Omental fat pad (tissue), 4 donors: ENCODE measurements around the gene PDE4D. TPM values are rescaled to one million over a fixed set of nuclear protein-coding genes. Genes with fewer than 3 reads are reported as not detected.

Experiments
- ATAC-seq: fragments of 150-250 bp; one replicate; pipeline ENCODE4 v1.9.1; 2016; ENCODE audit warnings: mild to moderate bottlenecking, moderate library complexity; ENCODE audit not compliant: low FRiP score
- DNase-seq: peaks from one replicate; pipeline ENCODE4 v3.0.0-alpha.2; 2019; ENCODE audit warnings: low spot score
- total RNA-seq, 4 donors: library from RNA; depleted of rRNA; stranded (reverse); fragments of >200 nt; gene quantifications; one replicate each; pipeline ENCODE4 v1.1.0, GENCODE V29; 2016
- TF ChIP-seq, protein P1 (sequence below), 3 donors: fragments of 450-650 bp; IDR thresholded peaks; one replicate each; pipeline ENCODE4 v1.5.1; 2016 to 2017; ENCODE audit warnings: antibody characterized with exemption in 3 of 3, mild to moderate bottlenecking in 3 of 3, moderate library complexity in 2 of 3

PDE4D gene
- total RNA-seq, 4 donors from 2014 or later: 32.5 to 94.8 (median 43.2) TPM

DNA sequence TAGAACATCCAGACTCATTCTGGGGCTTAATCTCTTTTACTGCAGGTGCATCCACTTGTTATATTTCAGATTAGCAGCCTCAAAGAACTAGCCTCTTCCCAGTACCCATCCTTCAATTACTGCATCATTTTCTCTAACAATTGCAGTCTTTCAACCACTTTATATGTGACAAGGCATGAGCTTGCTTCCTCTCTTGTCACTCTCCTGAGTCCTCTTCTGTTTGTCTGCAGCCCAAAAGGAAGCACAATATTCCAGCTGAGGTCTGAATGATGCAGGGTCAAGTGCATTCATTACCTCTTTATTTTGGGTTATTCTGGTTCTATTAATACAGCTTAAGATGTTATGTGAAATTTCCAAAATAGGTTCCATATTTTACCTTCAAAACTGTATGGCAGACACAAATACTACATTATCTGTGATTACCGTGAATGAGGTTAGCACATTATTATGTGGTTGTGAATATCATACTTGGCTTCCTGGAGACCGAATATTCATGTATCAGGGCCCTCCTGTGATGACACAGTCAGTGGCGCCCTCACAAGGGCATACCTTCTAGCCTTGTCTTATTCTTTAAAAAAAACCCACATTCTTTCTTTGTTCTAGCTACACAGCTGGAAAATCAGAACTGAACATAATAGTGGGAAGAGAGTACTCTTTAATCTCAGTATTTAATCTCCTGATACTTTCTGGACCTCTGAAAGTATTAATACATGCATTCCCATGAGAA is 323.8 kb downstream of the PDE4D start:
- ATAC-seq: no peak
- no peak for DNase-seq
- TF ChIP-seq, protein P1, sequence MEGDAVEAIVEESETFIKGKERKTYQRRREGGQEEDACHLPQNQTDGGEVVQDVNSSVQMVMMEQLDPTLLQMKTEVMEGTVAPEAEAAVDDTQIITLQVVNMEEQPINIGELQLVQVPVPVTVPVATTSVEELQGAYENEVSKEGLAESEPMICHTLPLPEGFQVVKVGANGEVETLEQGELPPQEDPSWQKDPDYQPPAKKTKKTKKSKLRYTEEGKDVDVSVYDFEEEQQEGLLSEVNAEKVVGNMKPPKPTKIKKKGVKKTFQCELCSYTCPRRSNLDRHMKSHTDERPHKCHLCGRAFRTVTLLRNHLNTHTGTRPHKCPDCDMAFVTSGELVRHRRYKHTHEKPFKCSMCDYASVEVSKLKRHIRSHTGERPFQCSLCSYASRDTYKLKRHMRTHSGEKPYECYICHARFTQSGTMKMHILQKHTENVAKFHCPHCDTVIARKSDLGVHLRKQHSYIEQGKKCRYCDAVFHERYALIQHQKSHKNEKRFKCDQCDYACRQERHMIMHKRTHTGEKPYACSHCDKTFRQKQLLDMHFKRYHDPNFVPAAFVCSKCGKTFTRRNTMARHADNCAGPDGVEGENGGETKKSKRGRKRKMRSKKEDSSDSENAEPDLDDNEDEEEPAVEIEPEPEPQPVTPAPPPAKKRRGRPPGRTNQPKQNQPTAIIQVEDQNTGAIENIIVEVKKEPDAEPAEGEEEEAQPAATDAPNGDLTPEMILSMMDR (IDR thresholded peaks at IDR 0.05): no peak

DNA sequence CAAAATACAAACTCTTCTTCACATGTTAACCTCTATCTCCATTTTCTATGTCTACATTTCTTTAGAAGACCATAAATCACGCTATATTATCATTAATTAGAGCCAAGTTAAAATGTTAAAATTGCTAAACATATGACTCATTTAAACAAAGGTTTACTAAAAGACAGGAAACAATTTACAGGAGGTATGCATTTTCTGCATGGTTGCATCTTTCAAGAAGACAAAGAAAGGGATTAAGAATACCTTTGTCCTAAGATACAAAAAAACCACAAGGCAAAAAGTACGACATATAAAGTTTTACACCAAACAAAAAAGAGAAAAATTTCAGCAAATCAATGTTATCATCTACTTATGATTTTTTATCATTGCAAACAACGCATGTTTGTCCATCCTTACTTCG is 324.4 kb downstream of the PDE4D start:
- TF ChIP-seq, protein P1 (IDR thresholded peaks at IDR 0.05): no peak
- ATAC-seq (no peak), DNase-seq (no peak)

DNA sequence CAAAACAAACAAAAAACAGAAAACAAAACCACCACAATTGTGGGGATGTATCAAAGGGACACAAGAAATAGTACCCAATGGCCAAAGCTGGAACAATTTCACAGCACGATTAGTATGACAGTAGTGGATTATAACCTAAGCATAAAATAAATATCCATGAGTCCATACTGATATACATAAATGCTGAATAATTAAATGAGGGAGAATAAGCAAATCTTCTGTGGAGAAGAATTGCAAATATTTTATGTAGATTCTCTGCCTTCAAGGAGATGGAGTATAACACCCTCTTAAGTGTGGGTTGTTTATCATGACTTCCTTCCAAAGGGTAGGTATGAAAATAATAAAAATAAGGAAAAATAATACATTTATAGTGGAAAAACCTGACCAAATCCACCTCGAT is 325.4 kb downstream of the PDE4D start:
- TF ChIP-seq, protein P1 (IDR thresholded peaks at IDR 0.05): no peak
- ATAC-seq (no peak), DNase-seq (no peak)

DNA sequence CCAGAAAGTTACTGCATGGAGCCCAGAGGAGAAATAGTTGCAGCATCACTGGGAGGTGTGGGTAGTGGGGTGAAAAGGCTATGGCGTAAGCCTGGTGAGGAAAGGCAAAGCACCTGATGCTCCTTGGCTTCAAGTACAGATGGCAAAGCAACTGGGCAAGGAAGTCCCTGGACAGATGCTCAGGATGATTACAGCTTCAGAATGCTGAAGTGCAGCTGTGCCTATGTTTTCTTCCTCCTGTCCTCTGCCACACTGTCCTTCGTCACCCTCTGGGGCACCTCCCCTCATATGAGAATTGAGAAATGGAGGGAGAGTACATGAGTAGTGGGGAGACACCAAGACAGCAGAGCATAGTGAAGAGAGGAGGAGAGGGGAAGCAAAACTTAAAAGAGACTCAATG is 328.0 kb downstream of the PDE4D start:
- ATAC-seq: no peak
- no peak for DNase-seq
- TF ChIP-seq, protein P1 (IDR thresholded peaks at IDR 0.05): no peak

DNA sequence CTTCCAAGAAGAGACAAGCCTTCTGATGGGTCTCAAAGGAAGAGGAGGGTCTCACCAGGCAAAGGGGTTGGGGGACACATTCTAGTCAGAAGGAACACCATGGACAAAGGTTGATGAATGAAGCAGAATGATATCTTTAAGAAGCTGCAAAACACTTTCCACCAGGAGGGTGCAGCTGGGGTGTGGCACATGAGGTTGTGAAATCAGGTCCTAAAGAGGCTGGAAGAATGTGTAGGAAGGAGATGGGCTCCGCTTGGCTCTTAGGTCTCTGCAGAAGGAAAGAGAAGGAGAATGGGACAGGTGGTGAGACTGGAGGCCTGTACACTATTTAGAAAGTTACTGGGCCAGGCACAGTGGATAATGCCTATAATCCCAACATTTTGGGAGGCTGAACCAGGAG is 328.6 kb downstream of the PDE4D start:
- TF ChIP-seq, protein P1 (IDR thresholded peaks at IDR 0.05): no peak
- ATAC-seq (no peak), DNase-seq (no peak)

DNA sequence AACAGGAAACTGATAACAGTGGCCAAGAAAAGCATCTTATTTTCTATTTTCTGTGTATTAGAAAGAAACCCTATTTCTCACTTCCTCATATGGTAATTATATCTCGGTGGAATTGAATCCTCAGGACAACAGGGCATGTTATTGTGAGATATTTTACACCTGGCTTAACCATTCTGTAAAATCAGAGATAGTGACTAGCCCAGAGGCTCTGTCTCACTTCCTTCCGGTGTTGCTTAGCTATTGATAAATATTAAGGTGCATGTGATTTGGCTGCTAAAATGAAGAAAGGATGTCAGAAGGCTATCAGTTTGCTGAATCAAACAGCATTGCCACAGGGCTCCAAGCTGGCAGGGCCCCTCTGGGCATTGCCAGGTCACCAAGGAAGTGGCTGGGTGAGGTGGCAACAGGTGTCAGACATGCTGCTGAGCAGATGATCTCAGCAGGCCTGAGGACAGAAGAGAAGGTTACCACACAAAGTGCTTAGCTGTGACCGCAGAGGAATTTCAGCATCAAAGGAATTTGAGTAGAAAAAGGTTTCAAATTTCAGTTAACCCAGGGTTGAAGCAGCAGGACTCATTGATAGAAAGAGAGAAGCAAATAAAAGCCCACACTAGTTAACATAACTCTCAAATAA is 330.7 kb downstream of the PDE4D start:
- ATAC-seq (peak; percentile 73), DNase-seq (no peak)
- TF ChIP-seq, protein P1 (IDR thresholded peaks at IDR 0.05): no peak

DNA sequence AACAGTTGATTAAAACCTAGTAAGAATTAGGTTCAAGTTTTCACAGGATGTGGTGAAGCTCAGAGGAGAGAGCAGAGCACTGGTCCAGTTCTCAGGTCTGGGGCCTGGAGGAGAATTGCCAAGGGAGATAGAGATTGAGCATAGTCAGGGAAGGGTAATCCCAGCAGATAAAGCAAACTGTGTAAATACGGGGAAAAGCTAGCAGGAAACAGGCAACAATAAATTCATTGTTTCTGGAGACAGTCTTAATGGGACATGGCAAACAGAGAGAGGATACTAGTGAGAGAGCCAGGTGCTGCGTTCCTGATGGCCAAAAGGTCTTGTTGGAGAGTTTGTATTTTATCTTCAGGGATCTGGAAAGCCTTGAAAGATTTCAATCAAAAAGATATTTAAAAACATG is 333.0 kb downstream of the PDE4D start:
- TF ChIP-seq, protein P1 (IDR thresholded peaks at IDR 0.05): no peak
- ATAC-seq (no peak), DNase-seq (no peak)
